ENCODE results near the gene TFDP3. TPM values are rescaled to one million over a fixed set of nuclear protein-coding genes. Genes with fewer than 3 reads are reported as not detected.

The TFDP3 gene
- total and polyA plus RNA-seq, 2 of the 4 experiments (the other 2 are of a cell fraction), result not detected

DNA sequence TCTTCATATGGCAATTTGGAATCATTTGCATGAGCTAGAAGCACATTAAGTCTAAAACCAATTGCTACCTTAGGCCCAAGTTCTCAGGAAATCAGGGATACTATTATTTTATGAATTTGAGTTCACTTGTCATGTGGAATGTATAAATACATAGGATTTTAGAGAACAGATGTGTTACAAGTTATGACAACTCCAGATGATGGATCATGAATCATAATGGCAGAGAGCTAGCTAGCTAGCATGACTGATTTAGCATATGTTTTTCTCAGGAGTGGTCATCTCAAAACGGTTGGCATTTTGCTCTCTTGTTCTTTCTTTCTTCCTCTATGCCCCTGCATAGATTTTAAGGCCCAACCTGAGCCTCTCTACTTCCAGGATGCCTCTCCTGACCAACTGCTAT is 14.2 kb upstream of the TFDP3 start:
- no peak overlapping the region for H3K4me3 ChIP-seq (ENCODE audit: insufficient read depth, low read depth, low read length)
- H3K36me3 ChIP-seq (ENCODE audit: control insufficient read depth, insufficient read depth, low read length), result no peaks in the 10 kb centered on the region
- H3K4me2 ChIP-seq (ENCODE audit: low read depth, low read length), result no peak overlapping the region
- ChIA-PET CTCF (no interaction called here), POLR2A (ENCODE audit: unreplicated experiment) (no interaction called here)
- no peak overlapping the region for H4K91ac ChIP-seq (ENCODE audit: insufficient read depth, low read depth, low read length)
- DNase-seq (no peak), ATAC-seq (ENCODE audit: low read depth) (no peak)
- no peak overlapping the region for H3K56ac ChIP-seq (ENCODE audit: extremely low read depth, insufficient read depth, low read length)
- no peak overlapping the region for H3K18ac ChIP-seq (ENCODE audit: low read depth, low read length)
- H2AK5ac ChIP-seq (ENCODE audit: low read depth, low read length), result no peak overlapping the region
- in situ Hi-C loops (cut with MboI; ENCODE audit: low sequenced_read_pairs) (no loop called here), dilution Hi-C loops (cut with HindIII; ENCODE audit: low sequenced_read_pairs, unreplicated experiment) (no loop called here), intact Hi-C loops (cut with micrococcal nuclease) (no loop called here)
- WGBS, 2 experiments (ENCODE audit: extremely low coverage in 2 of 2, insufficient read length in 1 of 2), result 25% methylated on average over 1 of the region's 1 CpG; no CpG with 5 or more reads in 1 of the 2 experiments
- no peak for TF ChIP-seq BHLHE40 (IDR thresholded peaks at IDR 0.05; ENCODE audit: low read depth, low read length)
- no peaks in the 10 kb centered on the region for H3K9me1 ChIP-seq (ENCODE audit: insufficient read depth, low read length)
- no peak overlapping the region for H2BK120ac ChIP-seq (ENCODE audit: low read depth, low read length)
- H3K9ac ChIP-seq (ENCODE audit: low read depth, low read length), result no peak overlapping the region
- H2AK9ac ChIP-seq (replicated peaks; ENCODE audit: low read depth, low read length, poor library complexity), result no peak overlapping the region
- no peaks in the 10 kb centered on the region for H4K20me1 ChIP-seq (ENCODE audit: insufficient read depth, low read length)
- H2BK20ac ChIP-seq (ENCODE audit: low read depth, low read length), result no peak overlapping the region
- H3K79me1 ChIP-seq (ENCODE audit: low read depth in 1 of 2, low read length in 2 of 2), result no peaks in the 10 kb centered on the region
- H3K9me3 ChIP-seq (ENCODE audit: control insufficient read depth, insufficient read depth, low read length), result no peaks in the 10 kb centered on the region; the same call in 1 of the 2 replicates
- no peak overlapping the region for H2AFZ ChIP-seq (replicated peaks; ENCODE audit: low read length, poor library complexity)
- peaks cover 10% of the 10 kb centered on the region for H3K27me3 ChIP-seq (ENCODE audit: control insufficient read depth, insufficient read depth, low read length)
- no peak overlapping the region for H3K23ac ChIP-seq (ENCODE audit: low read depth, low read length)
- no peak overlapping the region for H3K27ac ChIP-seq (ENCODE audit: insufficient read depth, low read length)
- no peak overlapping the region for H2BK5ac ChIP-seq (ENCODE audit: low read depth, low read length, poor library complexity, severe bottlenecking)
- no peaks in the 10 kb centered on the region for H3K4me1 ChIP-seq (ENCODE audit: control insufficient read depth, insufficient read depth, low read length)
- H4K8ac ChIP-seq (ENCODE audit: low read depth in 2 of 2, low read length in 2 of 2), result no peak overlapping the region
- H4K5ac ChIP-seq (ENCODE audit: low read depth, low read length), result no peak overlapping the region
- H2BK15ac ChIP-seq (ENCODE audit: low read depth, low read length), result no peak overlapping the region
- H3K14ac ChIP-seq (replicated peaks; ENCODE audit: low read depth, low read length), result no peak overlapping the region
- BruUV-seq (replicated peaks), result no TSS peak
- no peak overlapping the region for H3K4ac ChIP-seq (ENCODE audit: low read depth, low read length)

Data from IMR-90 (cell line).